Measurements from ENCODE around the gene SPATA13. TPM values are rescaled to one million over a fixed set of nuclear protein-coding genes. Genes with fewer than 3 reads are reported as not detected.
A peak's percentile ranks its signal among the peaks of the same experiment; 100 is the strongest.
"Not testable (repeated sequence)": the region's sequence is repeated elsewhere in the genome, so short reads cannot be mapped to it uniquely, and the experiment has no call there.

SPATA13 gene
- 8.0 TPM for total RNA-seq
- long read RNA-seq, partial matches to known transcripts = 4 of 7 reads
- long read RNA-seq, other reads (novel, unspliced or antisense) = 3 of 7 reads

GRCh38 chr13:24160458-24161009 lies at the start of gene SPATA13:
TSS of gene SPATA13 (plus strand) at chr13:24160720. CDS start at chr13:24222930, 62,210 bp downstream.
- peak; percentile 94 for DNase-seq (ENCODE audit: low spot score)
- intact Hi-C loops (cut with DNase I) = loop anchor here (5.0 kb wide), 2 partner anchors 57 to 103 kb away; no protein-coding TSS in a partner anchor

GRCh38 chr13:24112791-24113190 lies 47.7 kb upstream of the SPATA13 start:
- intact Hi-C loops (cut with DNase I) = no loop called here
- no peak for DNase-seq (ENCODE audit: low spot score)

GRCh38 chr13:24115671-24116070 lies 44.8 kb upstream of the SPATA13 start:
- intact Hi-C loops (cut with DNase I) = no loop called here
- no peak for DNase-seq (ENCODE audit: low spot score)

GRCh38 chr13:24116131-24116530 lies 44.4 kb upstream of the SPATA13 start:
- no peak for DNase-seq (ENCODE audit: low spot score)
- intact Hi-C loops (cut with DNase I) = no loop called here

- no peak for DNase-seq (ENCODE audit: low spot score)
- intact Hi-C loops (cut with DNase I) = no loop called here
Observed at GRCh38 chr13:24118576-24118975, 41.9 kb upstream of the SPATA13 start.

- intact Hi-C loops (cut with DNase I) = no loop called here
- no peak for DNase-seq (ENCODE audit: low spot score)
Observed at GRCh38 chr13:24119626-24120508, 40.7 kb upstream of the SPATA13 start.

GRCh38 chr13:24122045-24122444 lies 38.5 kb upstream of the SPATA13 start:
- DNase-seq (ENCODE audit: low spot score); intact Hi-C loops (cut with DNase I): not testable (repeated sequence)

GRCh38 chr13:24122569-24122968 lies 38.0 kb upstream of the SPATA13 start:
- no peak for DNase-seq (ENCODE audit: low spot score)
- intact Hi-C loops (cut with DNase I) = no loop called here

GRCh38 chr13:24123761-24124160 lies 36.8 kb upstream of the SPATA13 start:
- DNase-seq (ENCODE audit: low spot score) = no peak
- intact Hi-C loops (cut with DNase I) = loop anchor here (2.0 kb wide), 1 partner anchor 59 kb away; no protein-coding TSS in a partner anchor

GRCh38 chr13:24124789-24125476 lies 35.6 kb upstream of the SPATA13 start:
- DNase-seq (ENCODE audit: low spot score) = no peak
- intact Hi-C loops (cut with DNase I) = loop anchor here (2.0 kb wide), 1 partner anchor 60 kb away; no protein-coding TSS in a partner anchor

GRCh38 chr13:24127116-24127631 lies 33.3 kb upstream of the SPATA13 start:
- DNase-seq (ENCODE audit: low spot score) = no peak
- intact Hi-C loops (cut with DNase I) = no loop called here

- intact Hi-C loops (cut with DNase I) = no loop called here
- DNase-seq (ENCODE audit: low spot score) = no peak
Observed at GRCh38 chr13:24128112-24128511, 32.4 kb upstream of the SPATA13 start.

- intact Hi-C loops (cut with DNase I) = no loop called here
Observed at GRCh38 chr13:24128962-24129361, 31.6 kb upstream of the SPATA13 start.

GRCh38 chr13:24129914-24130774 lies 30.4 kb upstream of the SPATA13 start:
- intact Hi-C loops (cut with DNase I) = no loop called here
- no peak for DNase-seq (ENCODE audit: low spot score)

More at GRCh38 chr13:24128962-24129361, 31.6 kb upstream of the SPATA13 start:
- DNase-seq (ENCODE audit: low spot score) = no peak

GRCh38 chr13:24131749-24132148 lies 28.8 kb upstream of the SPATA13 start:
- intact Hi-C loops (cut with DNase I) = no loop called here
- DNase-seq (ENCODE audit: low spot score) = no peak

GRCh38 chr13:24133021-24133795 lies 27.3 kb upstream of the SPATA13 start:
- intact Hi-C loops (cut with DNase I) = no loop called here

GRCh38 chr13:24134231-24134630 lies 26.3 kb upstream of the SPATA13 start:
- intact Hi-C loops (cut with DNase I) = no loop called here
- DNase-seq (ENCODE audit: low spot score) = no peak

More at GRCh38 chr13:24133021-24133795, 27.3 kb upstream of the SPATA13 start:
- no peak for DNase-seq (ENCODE audit: low spot score)

GRCh38 chr13:24134757-24135156 lies 25.8 kb upstream of the SPATA13 start:
- DNase-seq (ENCODE audit: low spot score) = no peak
- intact Hi-C loops (cut with DNase I) = no loop called here

Measured in cardiac septum (tissue), 1 donor.